ENCODE data around the gene TIMM8B. TPM values are rescaled to one million over a fixed set of nuclear protein-coding genes. Genes with fewer than 3 reads are reported as not detected.

TIMM8B gene, protein sequence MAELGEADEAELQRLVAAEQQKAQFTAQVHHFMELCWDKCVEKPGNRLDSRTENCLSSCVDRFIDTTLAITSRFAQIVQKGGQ
- total RNA-seq, result 55.9 and 73.5 TPM in 2 replicates

GRCh38 chr11:112086422-112087191 is at the start of gene TIMM8B, which contains the start of gene SDHD:
TSS of gene TIMM8B (minus strand) at chr11:112086756. CDS start at chr11:112086723, 33 bp downstream.
TSS of gene SDHD (plus strand) at chr11:112086873. CDS start at chr11:112086908, 35 bp downstream.

GRCh38 chr11:112073941-112074811 is 12.4 kb downstream of the TIMM8B start, which contains the start of the genes NKAPD1 and PIH1D2:
TSS of gene NKAPD1 (plus strand) at chr11:112074299. CDS start at chr11:112075575, 1,276 bp downstream.
TSS of gene PIH1D2 (minus strand) at chr11:112074017. CDS start at chr11:112073174, 843 bp downstream.

Small RNA genes within 50 kb of the gene (small RNA-seq; reads per million reads assigned to genes)
- gene AP000907.3, result not detected

Other genes with a start within 250 kb of the TIMM8B start
- gene ALG9, start 215.2 kb downstream of the TIMM8B start, total RNA-seq, result 23.5 and 36.6 TPM in 2 replicates
- gene FDXACB1, start 207.6 kb downstream of the TIMM8B start, total RNA-seq, result 2.6 and 4.9 TPM in 2 replicates
- gene CFAP68, start 207.2 kb downstream of the TIMM8B start, total RNA-seq, result 8.6 and 13.2 TPM in 2 replicates
- gene CRYAB, start 175.0 kb downstream of the TIMM8B start, total RNA-seq, result 6.5 and 29.8 TPM in 2 replicates
- gene HSPB2, start 174.0 kb downstream of the TIMM8B start, total RNA-seq, result 0.20 and 0.73 TPM in 2 replicates
- 0.37 TPM in 1 of 2 replicates, not detected in the other for gene C11orf52, start 167.8 kb downstream of the TIMM8B start, total RNA-seq
- 10.2 and 13.6 TPM in 2 replicates for gene DIXDC1, start 149.4 kb downstream of the TIMM8B start, total RNA-seq
- 47.4 and 69.0 TPM in 2 replicates for gene DLAT, start 61.3 kb downstream of the TIMM8B start, total RNA-seq
- gene PIH1D2, start 12.7 kb downstream of the TIMM8B start, total RNA-seq, result 2.2 TPM in 2 replicates
- 19.5 and 21.3 TPM in 2 replicates for gene NKAPD1, start 12.5 kb downstream of the TIMM8B start, total RNA-seq
- 128 and 148 TPM in 2 replicates for gene SDHD, start 117 bp upstream of the TIMM8B start, total RNA-seq
- not detected in 2 replicates for gene IL18, start 77.3 kb upstream of the TIMM8B start, total RNA-seq
- gene TEX12, start 80.6 kb upstream of the TIMM8B start, total RNA-seq, result under 0.01 and 0.20 TPM in 2 replicates
- gene BCO2, start 88.8 kb upstream of the TIMM8B start, total RNA-seq, result 0.73 and 0.78 TPM in 2 replicates
- 25.0 and 28.9 TPM in 2 replicates for gene PTS, start 139.7 kb upstream of the TIMM8B start, total RNA-seq
- not detected in 2 replicates for gene PLET1, start 174.1 kb upstream of the TIMM8B start, total RNA-seq

All from subcutaneous preadipocyte (primary cell).